ENCODE results near the gene PMM2.

The PMM2 gene

DNA sequence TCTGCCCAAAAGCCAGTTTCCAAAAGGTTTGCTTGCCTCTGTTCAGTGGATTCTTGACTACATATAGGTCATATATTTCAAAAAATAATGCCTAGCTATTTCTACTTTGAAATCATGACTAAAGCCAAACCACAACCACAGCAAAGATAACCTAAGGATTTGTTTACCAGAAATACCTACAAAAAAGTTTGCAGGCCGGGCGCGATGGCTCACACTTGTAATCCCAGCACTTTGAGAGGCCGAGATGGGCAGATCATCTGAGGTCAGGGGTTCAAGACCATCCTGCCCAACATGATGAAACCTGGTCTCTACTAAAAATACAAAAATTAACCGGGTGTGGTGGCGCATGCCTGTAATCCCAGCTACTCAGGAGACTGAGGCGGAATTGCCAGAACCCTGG lies 56.0 kb downstream of the PMM2 start:
- FAIRE-seq: no peak

DNA sequence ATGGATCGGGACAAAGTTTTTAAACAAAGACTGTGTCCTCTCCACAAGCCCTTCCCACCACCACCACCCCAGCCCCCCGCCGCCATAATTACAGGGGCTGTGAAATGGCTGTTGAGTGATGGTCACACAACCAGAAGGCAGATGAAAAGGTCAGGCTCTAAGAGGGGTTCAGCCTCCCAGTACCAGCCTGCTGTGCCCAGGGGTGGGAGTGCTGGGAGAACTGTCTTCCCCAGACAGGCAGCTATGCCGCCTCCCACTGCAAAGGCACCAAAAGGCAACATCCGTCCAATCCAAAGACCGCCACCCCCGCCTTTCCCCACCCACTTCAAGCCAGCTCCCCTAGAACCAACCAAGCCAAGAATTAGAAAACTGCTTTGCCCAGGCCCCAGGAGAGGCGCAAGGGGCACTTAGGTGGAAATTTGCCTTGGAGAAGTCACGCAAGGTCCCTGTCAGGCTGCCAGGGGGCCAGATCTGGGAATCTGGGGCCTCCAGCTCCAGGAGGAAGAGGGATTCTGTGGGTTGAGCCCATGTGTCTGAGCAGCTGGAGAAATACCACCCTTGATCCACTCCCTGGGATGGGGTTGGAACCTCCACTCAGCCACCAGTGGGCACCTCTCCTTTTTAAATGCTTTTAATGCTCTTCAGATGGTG lies 56.8 kb downstream of the PMM2 start:
- no peak for FAIRE-seq

DNA sequence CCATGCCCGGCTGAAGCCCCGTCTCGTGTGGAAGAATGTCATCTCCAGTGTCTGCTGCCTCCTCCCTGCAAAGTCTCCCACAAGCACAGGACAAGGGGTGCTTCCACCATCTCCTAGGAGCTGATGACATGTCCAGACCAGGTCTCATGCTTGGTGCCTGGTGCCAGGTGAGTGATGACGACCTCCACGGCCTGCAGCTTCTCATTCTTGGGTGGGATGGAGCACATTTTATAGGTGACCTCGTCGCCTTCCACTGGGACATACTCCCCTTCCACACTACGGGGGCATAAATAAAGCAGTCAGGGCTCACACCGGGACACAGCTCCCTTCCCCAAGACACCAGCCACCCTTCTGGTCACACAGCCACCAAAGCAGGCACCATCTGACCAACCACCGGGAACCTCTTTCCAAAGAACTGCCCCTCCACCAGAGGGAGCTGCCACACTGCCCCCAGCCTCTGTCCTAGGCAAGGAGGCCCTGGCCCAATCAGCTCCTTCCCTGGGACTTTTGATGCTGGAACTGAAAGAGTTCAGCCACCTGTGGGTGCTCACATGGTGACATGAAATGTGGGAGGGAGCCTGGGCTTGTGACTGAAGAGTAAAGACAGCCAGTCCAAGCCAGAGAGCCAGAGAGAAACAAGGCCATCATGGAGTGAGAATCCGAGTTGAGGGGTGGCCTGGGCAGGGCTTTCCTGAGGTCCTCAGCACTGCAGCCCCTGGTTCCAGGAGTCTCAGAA lies 57.6 kb downstream of the PMM2 start:
- no peak for FAIRE-seq

DNA sequence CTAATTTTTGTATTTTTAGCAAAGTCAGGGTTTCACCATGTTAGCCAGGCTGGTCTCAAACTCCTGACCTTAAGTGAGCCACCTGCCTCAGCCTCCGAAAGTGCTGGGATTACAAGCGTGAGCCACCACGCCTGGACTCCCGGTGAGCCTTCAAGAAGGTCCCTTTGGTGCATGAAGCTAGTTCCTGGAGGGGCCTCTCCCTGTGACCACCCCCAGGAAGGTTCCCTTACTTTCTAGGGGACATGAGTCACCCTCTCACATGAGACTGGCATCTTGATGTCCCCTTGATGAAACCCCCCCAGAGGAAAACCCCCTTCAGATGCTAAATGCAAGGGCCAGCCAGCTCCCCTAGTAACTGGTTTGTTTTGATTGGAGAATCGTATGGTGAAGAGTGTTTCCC lies 58.3 kb downstream of the PMM2 start:
- no peak for FAIRE-seq

DNA sequence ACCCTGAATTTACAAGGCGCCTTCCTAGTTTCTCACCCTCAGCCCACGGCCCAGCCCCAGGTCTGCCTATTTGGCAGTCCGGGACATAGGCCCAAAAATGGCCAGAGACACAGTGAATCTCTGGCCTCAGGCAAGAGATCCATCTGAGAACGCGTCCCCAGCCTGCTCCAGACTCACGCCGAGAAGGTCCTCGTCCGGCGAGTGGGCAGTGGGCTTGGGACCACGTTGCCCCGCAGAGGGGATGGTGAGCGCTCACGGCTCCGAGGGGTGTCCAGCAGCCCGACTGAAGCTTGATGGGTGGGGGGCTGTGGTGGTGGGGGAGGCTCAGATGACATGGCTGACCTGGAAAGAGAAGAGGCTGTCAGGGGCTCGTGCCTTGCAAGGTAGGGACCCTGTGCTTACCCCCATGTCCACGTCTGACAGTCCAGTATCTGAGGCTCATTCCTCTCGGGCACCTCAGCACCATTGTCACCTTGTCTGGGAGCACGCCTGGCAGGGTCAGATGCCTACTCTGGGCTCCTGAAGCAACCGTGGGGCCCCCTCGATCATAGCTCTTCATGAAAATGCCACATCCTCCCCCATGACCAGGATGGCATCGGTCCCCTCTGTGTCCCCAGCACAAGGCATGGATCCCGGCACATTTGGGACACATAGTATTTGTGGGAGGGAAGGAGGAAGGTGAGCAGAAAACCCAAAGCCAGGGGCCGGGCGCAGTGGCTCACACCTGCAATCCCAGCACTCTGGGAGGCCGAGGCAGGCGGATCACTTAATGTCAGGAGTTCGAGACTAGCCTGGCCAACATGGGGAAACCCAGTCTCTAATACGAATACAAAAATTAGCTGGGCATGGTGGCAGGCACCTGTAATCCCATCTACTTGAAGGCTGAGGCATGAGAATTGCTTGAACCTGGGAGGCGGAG lies 61.6 kb downstream of the PMM2 start:
- FAIRE-seq: no peak

DNA sequence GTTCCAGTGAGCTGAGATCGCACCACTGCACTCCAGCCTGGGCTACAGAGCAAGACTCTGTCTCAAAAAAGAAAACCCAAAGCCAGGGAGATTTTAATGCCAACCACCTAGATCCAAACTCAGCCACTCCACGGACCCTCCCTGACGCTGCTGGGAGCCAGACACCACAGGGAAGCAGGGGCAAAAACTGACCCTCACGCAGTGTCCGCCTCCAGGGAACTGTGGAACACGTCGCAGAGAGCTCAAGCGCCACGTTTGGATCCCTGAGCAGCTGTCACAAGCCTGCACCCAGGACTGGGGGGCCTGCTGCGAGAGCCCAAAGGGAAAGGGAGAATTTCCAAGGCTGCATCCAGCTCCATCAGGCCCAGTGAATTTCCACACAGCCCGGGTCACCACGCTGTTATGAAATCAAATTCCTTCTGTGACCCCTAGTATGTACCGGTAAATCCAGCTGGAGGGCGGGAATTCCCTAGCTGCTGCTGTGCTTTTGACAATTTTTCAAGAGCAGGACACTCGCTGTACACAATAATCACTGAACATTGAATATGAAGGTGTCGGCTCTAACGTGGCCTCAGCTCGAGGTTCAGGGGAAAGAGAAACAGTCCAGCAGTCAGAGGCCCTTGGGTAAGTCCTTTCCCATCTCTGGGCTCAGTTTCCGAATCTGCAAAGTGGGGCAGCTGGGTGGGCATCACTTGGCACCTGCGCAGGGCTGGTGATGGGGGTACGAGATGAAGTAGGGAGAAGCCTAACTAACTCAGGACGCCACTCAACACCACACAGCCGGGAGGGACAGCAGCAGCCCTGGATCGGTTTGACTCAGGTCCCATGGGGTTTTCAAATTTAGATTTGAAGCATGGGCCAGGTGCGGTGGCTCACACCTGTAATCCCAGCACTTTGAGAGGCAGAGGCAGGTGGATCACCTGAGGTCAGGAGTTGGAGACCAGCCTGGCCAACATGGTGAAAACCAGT lies 62.6 kb downstream of the PMM2 start:
- FAIRE-seq: no peak

DNA sequence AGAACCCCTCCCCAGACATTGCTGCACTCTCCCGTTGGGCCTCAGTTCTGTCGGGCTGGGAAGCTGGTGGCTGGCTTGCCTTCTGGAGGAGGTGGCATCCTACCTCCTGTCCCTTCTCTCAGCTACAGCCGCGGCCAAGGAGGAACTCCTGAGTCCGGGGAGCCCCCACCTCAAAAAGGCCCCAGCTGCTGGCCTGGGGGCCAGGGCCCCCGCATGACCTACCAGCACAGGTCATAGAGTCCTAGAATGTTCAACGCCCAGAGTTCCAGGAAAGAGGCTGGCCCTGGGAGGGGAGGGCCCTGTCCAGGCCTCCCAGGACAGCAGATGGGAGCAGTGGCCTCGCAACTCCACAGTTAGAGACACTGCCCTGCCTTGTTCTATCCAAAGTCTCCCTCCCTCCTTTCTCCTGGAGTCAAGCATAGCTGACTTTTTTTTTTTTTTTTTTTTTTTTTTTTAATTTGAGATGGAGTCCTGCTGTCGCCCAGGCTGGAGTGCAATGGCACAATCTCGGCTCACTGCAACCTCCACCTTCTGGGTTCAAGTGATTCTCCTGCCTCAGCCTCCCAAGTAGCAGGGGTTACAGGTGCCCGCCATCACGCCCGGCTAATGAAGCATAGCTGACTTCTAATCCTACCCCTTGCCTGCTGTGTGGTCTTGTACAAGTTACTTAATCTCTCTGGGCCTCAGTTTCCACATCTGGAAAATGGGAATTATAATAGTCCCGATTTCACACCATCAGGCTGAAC lies 64.1 kb downstream of the PMM2 start:
- no peak for FAIRE-seq

DNA sequence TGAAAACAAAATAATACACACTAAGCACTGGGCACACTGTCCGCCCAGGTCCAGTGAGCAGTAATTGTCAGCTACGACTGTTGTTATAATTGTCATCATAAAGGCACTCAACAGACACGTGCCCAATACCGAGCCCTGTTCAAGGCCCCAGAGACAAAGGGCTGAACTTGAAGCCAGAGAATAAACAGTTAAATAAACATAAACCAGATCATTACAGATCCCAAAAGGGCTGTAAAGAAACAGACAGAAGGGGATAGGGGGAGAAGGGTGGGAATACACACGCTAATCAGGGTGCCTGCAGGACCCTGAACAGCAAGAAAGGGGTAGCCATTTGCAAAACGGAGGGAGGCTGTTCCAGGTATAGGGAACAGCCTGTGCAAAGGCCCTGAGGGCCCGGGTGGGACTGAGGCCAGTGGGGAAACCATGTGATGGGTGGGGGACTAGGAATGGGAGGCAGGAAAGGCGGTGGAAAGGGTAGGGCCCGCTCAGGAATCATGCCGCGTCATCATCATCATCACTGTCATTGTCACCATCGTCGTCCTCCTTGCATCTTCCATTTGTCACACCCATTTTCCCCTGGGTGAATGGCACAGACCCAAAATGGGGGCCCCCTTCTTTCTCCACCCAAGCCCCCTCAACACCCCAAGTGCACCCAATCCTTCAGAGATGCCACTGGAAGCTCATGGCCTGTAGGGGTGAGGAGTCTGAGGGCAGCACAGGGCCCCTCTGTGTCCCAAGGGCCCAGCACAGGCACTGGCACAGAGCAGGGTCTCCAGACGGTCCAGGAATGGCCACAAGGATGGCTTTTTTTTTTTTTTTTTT lies 64.9 kb downstream of the PMM2 start:
- FAIRE-seq: no peak

DNA sequence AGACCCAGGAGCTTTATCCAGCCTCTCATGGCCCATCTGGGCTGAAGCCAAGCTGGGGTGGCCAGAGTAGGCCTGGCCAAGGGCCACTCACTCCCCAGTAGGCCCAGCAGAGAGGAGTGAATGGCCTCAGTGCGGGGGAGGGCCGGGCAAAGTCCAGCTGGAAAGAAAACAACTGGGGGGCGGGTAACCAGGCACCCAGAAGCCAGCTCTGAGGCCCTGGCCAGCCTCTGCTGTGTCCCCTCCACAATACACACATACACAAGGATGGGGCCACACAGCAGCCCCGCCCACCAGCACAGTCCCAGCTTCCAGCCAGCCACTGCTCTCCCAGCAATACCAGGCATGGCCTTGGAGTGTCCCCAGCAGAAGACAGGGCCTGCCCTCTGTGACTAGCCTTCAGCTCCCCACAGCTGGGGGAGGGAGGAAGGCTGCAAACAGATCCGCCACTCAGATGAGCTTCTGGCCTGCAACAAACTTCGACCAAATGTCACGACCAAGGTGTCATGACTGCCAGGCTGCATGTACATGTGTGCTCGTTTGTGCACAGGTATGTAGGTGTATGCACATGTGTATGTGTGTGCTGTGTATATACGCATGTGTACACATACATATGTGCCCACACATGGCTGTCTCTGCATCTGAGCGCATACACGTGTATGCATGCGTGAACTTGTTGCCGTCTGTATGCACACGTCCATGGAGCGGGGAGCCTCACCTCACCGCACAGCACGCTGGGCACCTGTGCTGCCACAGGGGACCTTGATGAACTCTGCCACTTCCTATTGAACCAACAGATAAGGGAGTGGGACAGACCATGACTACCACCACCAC lies 66.2 kb downstream of the PMM2 start:
- no peak for FAIRE-seq

DNA sequence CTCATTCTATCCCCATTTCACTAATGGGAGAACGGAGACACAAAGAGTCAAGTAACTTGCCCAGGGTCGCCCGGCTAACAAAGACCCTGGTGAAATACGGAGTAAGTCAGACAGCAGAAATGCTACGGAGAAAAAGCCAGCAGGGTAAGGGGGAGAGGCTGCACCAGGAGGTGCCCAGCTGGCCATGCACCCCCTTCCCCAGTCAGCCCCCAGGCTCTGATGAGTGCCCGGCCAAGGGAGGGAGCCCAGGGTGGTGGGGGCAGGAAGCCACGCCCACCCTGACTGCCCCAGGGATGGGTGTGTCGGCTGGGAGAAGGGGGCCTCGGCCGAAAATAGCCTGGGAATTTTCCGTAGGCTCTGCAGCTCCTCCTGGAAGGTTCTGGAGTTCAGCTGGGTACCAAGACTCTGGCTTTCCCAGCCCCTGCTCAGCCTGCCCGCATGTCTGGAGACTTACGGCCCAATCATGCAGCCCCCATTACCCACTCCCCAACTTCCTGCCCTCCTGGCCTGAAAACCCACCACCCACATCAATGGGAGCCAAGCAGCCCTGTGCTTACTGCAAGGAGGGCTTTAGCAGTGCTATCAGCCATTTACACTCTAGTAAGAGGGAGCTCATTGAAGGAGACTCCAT lies 67.0 kb downstream of the PMM2 start:
- FAIRE-seq: no peak

DNA sequence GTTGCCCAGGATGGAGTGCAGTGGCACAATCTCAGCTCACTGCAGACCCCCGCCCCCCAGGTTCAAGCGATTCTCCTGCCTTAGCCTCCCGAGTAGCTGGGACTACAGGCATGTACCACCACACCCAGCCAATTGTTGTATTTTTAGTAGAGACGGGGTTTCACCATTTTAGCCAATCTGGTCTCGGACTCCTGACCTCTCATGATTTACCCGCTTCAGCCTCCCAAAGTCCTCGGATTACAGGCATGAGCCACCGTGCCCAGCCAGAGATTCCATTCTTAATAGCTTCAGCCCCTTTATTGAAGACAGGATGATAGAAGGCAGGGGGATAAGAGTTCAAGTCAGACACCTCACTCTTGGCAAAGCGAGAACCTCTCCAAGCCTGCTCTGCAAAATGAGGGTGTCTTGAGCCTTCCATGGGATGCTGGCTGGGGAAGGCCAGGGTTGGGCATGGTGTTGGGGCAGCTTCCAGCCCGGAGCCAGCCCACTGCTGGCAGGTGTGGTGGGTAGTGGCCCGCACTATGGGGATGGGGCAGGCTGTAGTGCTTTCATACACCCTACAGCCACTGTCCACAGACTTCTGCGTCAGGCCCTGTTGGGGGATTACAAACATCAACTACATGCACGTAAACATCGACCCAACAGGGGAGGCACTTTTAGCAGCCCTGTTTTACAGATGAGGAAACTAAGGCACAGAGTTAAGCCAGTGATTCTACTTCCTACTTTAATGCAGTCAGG lies 67.7 kb downstream of the PMM2 start:
- FAIRE-seq: no peak

DNA sequence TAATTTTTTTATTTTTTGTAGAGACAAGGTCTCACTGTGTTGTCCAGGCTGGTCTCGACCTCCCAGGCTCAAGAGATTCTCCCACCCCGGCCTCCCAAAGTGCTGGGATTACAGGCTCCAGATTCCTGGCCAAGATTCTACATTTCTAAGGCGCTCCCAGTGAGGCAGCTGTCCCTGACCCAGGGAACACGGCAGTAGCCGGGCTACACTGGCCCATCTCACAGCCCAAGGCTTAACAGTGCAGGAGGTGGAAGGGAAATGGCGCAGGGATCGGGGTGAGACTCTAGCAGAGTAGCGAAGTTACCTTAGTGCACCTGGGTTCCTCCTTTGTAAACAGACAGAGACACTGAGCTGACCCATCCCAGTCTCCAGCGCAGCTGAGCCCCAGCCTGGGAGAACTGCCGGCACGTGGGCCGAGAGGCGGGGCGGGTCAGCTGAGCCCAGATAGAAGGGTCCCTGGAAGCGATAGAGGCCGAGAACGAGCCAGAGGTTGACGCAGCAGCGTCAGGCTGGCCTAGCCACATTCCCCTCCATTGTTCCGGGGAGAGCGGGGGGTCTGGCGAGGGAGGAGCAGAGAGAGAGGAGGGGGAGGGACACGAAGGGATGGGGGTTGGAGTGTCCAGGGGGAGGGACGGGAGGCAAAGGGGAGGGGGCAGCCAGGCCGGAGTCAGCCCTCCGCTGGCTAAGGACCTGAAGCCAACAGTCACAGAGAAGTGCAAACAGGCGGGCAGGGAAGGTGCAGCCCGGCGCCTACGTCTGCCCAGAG lies 68.7 kb downstream of the PMM2 start:
- no peak for FAIRE-seq

DNA sequence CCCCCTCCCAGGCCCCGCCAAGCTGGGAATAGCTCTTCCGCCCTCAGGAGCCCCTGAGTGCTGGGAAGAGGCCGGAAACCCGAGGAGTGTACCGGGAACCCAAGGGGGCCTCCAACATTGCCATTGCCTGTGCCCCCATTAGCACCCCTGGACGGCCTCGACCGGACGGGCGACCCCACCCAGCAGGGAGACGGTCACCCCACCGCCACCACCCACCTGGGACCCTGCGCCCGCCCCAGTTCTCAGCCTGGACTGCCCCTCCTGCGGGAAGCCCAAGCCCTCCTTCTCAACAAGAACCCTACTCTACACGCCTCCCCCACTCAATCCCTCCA lies 69.2 kb downstream of the PMM2 start:
- FAIRE-seq: no peak

DNA sequence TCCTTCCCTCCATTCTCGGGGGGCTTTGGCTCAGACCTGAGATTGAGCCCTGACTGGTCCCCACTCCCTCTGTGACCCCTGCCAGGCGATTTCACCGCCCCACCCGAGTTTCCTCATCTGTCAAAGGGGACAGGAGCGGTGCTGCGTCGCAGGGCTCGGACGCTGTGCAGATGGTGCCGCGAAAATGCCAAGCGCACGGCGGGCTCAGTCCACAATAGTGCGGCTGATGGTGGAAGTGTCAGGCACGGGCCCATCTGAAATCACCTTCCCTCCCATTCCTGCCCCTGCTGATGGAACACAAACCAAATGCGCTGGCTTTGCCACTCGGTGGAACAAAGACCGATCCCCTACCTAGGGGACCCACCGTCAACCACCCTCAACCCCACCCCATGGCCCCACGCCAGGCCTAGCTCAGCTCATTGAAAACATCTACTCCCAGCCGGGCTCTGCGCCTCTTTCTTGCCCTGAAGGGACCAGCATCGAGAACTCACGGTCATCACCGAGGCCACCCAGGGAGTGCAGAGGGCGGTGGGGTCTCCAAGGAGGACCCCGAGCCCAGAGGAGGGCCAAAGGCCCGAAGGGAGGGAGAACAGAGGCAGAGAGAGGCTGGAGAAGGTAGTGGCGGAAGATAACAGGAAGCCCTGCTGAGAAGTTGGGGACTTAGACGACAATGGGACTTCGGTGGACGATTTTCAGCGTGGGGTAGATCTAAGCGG lies 69.7 kb downstream of the PMM2 start:
- no peak for FAIRE-seq

DNA sequence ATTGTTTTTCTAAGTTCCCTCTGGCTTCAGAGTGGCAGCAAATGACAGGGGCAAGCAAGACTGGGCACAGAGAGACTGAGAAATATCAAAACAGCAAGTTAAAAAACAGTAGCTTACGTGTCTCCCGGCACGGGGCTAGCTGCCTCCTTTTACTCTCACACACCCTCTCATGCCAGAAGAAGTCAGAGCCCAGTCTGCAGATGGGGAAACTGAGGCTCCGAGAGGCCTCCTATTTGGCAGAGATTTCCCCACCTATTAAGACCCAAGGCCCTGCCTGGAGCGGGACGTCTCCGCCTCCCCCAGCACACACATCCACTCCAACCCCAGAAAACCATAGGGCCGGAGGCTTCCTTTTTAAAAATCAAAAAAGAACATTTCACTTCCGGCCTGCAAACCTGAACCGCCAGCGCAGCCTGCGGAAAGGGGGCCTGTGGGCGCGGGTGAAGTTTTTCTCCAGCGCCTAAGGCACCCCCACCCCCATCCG lies 70.3 kb downstream of the PMM2 start:
- no peak for FAIRE-seq

DNA sequence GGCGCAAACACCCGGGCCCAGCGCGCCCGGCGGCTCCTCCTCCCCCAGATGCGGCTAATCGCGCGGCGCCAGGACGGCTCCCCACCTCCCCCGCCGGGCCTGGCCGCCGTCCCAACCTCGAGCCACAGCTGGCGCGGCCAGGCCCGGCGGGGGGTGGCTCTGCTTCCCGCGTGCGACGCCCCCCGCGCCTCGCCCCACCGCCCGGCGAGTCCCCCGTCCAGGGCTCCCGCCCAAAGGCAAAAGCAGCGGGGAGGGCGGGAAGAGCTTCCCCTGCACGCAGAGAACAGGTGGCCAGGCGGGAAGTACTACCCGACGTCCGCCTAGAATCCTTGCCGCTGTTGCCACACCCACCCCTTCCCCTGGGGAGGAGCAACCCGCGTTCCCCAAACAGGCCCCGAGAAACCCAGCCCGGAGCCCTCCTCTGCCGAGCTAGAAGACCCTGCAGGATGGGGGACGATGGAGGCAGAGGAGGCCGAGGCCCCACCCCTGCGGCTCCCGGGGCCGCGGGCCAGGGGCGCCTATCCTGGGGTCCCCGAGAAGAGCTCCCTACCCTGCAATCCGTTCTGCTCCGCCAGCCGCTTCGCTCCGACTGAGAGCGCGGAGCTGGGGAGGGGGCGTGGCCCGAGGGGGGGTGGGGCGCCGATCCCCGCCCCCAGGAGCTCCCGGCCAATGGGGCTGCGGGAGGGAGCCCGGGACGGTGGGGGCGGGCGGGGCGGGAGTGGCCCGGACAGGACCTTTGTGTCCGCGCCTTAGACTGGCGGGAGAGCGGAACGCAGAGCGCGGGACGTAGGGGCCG lies 71.0 kb downstream of the PMM2 start, which contains the start of gene CARHSP1:
CARHSP1 (minus strand) TSS at position 591 of the 796 bp plus-strand sequence. CDS start 9,678 bp downstream, outside the sequence.
- no peak for FAIRE-seq
